GM12878 (cell line): ENCODE measurements around the gene ASF1B. TPM values are rescaled to one million over a fixed set of nuclear protein-coding genes. Genes with fewer than 3 reads are reported as not detected.

Experiments
- BACH1 ChIP-seq: fragments of 450-650 bp; IDR thresholded peaks from 2 replicates; pipeline ENCODE4 v1.6.1; 2017; ENCODE audit warnings: mild to moderate bottlenecking, borderline replicate concordance
- GATAD2B ChIP-seq: fragments of 450-650 bp; conservative IDR thresholded peaks from 2 replicates; pipeline ENCODE4 v1.6.1; 2017; ENCODE audit warnings: low read depth, mild to moderate bottlenecking, moderate library complexity
- IKZF1 ChIP-seq: fragments of 450-650 bp; conservative IDR thresholded peaks from 2 replicates; pipeline ENCODE4 v1.6.1; 2017; ENCODE audit warnings: antibody characterized with exemption, mild to moderate bottlenecking
- KLF5 ChIP-seq: fragments of 450-650 bp; IDR thresholded peaks from 2 replicates; pipeline ENCODE4 v1.6.1; 2014; ENCODE audit warnings: mild to moderate bottlenecking; ENCODE audit not compliant: partially characterized antibody
- LARP7 ChIP-seq: fragments of 450-650 bp; IDR thresholded peaks from 2 replicates; pipeline ENCODE4 v1.6.1; 2017; ENCODE audit warnings: mild to moderate bottlenecking
- NKRF ChIP-seq: fragments of 450-650 bp; conservative IDR thresholded peaks from 2 replicates; pipeline ENCODE4 v1.6.1; 2017; ENCODE audit warnings: mild to moderate bottlenecking, moderate library complexity
- NR2C1 ChIP-seq: fragments of 450-650 bp; IDR thresholded peaks from 2 replicates; pipeline ENCODE4 v1.6.1; 2017; ENCODE audit warnings: antibody characterized with exemption, mild to moderate bottlenecking, moderate library complexity
- PAX5 ChIP-seq: IDR thresholded peaks from 2 replicates; pipeline ENCODE4 v1.6.1; 2011; ENCODE audit warnings: low read depth, low read length, borderline replicate concordance
- PML ChIP-seq: IDR thresholded peaks from 2 replicates; pipeline ENCODE4 v1.6.1; 2012; ENCODE audit warnings: low read length, inconsistent platforms
- POLR2A ChIP-seq: IDR thresholded peaks from 2 replicates; pipeline ENCODE4 v1.6.1; 2011; ENCODE audit warnings: low read depth, mild to moderate bottlenecking, low read length
- RAD21 ChIP-seq: IDR thresholded peaks from 2 replicates; pipeline ENCODE4 v1.6.1; 2011; ENCODE audit warnings: mild to moderate bottlenecking, low read depth, low read length, moderate library complexity; ENCODE audit not compliant: insufficient read depth
- SIN3A ChIP-seq: IDR thresholded peaks from 2 replicates; pipeline ENCODE4 v1.6.1; 2012; ENCODE audit warnings: low read depth, low read length, improper control_type of control experiment
- SMARCA5 ChIP-seq: fragments of 450-650 bp; IDR thresholded peaks from 2 replicates; pipeline ENCODE4 v1.6.1; 2017; ENCODE audit warnings: mild to moderate bottlenecking
- YY1 ChIP-seq: IDR thresholded peaks from 2 replicates; pipeline ENCODE4 v1.6.1; 2011; ENCODE audit warnings: low read depth, mild to moderate bottlenecking, low read length
- polyA plus RNA-seq, 11 experiments: library from polyadenylated mRNA; depleted of rRNA in 4 of 11; unstranded in 6 of 11; stranded (reverse) in 5 of 11; fragments of >200 nt; fragmentation: Nextera tagmentation in 4 of 11; fragmentation: Illumina TruSeq in 1 of 11; extraction: Ambion mirVana in 4 of 11; extraction: Trizol in 1 of 11; gene quantifications; 1 replicate in 1 of 11; 2 replicates in 10 of 11; pipeline versions ENCODE4 v1.2.1 to v1.2.3, GENCODE V29; 2011 to 2016; ENCODE audit warnings: inconsistent platforms in 2 of 11, missing spikeins in 2 of 11, low read depth in 1 of 11
- total RNA-seq, 4 experiments: library from RNA; depleted of rRNA in 3 of 4; stranded (reverse); fragments of >200 nt in 3 of 4; fragmentation: Illumina TruSeq in 1 of 4; extraction: Trizol in 1 of 4; gene quantifications; 2 replicates each; pipeline versions ENCODE4 v1.2.1 to v1.2.3, GENCODE V29; 2013 to 2021
- TF ChIP-seq, protein P1 (sequence below): fragments of 450-650 bp; IDR thresholded peaks from 2 replicates; pipeline ENCODE4 v1.6.1; 2017; ENCODE audit warnings: mild to moderate bottlenecking, moderate library complexity

The ASF1B gene
- total and polyA plus RNA-seq, 10 of the 15 experiments (the other 5 are each of a cell fraction or from before 2014, with no cell fraction given), result 10.4 to 217 (median 90.2) TPM

DNA sequence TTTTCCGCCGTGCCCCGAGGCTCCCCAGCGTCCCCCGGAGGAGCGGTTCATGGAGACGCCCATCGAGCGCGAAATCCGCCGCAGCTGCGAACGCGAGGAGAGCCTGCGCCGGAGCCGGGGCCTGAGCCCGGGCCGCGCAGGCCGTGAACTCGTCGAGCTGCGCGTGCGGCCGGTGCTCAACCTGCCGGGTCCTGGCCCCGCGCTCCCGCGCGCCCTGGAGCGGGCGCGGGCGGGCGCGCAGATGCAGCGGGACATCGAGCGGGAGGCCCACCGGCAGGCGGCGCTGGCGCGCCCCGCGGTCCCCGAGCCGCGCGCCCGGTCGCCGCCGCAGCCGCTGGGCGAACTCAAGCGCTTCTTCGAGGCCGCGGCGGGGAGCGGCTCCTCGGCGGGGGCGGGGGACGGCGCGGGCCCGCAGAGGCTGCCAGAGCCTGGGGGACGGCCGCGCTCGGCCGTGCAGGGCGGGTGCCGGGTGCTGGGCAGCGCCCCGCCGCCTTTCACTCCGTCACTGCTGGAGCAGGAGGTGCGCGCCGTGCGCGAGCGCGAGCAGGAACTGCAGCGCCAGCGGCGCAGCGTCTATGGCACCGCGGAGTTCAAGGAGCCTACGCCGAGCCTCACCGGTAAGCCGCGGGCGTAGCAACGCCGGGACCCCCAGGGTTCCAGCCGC is 63.0 kb downstream of the ASF1B start (continued):
- TF ChIP-seq SIN3A (peak; percentile 12; the same call in 1 of the 2 replicates), YY1 (peak; percentile 53; the same call in 1 of the 2 replicates), PML (no peak), GATAD2B (peak; percentile 67), PAX5 (no peak), NKRF (peak; percentile 66; the same call in 1 of the 2 replicates), RAD21 (0 out of 2 replicates have a peak, but pooled peaks have one; percentile 13), IKZF1 (peak; percentile 82), KLF5 (no peak), NR2C1 (peak; percentile 41; the same call in 1 of the 2 replicates), SMARCA5 (peak; percentile 99), BACH1 (peak; percentile 60; the same call in 1 of the 2 replicates), POLR2A (no peak; the same call in 1 of the 2 replicates), LARP7 (peak; percentile 86)
- TF ChIP-seq, protein P1, sequence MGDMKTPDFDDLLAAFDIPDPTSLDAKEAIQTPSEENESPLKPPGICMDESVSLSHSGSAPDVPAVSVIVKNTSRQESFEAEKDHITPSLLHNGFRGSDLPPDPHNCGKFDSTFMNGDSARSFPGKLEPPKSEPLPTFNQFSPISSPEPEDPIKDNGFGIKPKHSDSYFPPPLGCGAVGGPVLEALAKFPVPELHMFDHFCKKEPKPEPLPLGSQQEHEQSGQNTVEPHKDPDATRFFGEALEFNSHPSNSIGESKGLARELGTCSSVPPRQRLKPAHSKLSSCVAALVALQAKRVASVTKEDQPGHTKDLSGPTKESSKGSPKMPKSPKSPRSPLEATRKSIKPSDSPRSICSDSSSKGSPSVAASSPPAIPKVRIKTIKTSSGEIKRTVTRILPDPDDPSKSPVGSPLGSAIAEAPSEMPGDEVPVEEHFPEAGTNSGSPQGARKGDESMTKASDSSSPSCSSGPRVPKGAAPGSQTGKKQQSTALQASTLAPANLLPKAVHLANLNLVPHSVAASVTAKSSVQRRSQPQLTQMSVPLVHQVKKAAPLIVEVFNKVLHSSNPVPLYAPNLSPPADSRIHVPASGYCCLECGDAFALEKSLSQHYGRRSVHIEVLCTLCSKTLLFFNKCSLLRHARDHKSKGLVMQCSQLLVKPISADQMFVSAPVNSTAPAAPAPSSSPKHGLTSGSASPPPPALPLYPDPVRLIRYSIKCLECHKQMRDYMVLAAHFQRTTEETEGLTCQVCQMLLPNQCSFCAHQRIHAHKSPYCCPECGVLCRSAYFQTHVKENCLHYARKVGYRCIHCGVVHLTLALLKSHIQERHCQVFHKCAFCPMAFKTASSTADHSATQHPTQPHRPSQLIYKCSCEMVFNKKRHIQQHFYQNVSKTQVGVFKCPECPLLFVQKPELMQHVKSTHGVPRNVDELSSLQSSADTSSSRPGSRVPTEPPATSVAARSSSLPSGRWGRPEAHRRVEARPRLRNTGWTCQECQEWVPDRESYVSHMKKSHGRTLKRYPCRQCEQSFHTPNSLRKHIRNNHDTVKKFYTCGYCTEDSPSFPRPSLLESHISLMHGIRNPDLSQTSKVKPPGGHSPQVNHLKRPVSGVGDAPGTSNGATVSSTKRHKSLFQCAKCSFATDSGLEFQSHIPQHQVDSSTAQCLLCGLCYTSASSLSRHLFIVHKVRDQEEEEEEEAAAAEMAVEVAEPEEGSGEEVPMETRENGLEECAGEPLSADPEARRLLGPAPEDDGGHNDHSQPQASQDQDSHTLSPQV, result 0 out of 2 replicates have a peak, but pooled peaks have one; percentile 21
